PC-9 (cell line): ENCODE measurements around the gene GRIN2A.

Experiments
- EZH2 ChIP-seq: fragments of 200-600 bp; sonication (generic); IDR thresholded peaks from 2 replicates; pipeline ENCODE4 v1.8.0; 2017; ENCODE audit warnings: antibody characterized with exemption, low read depth
- TF ChIP-seq, protein P1 (sequence below): fragments of 200-600 bp; sonication (generic); conservative IDR thresholded peaks from 2 replicates; pipeline ENCODE4 v1.6.1; 2017; ENCODE audit warnings: mixed run types, antibody characterized with exemption, mild to moderate bottlenecking, moderate library complexity

GRCh38 chr16:10181196-10182162 lies 749 bp downstream of the GRIN2A start:
- TF ChIP-seq, protein P1, sequence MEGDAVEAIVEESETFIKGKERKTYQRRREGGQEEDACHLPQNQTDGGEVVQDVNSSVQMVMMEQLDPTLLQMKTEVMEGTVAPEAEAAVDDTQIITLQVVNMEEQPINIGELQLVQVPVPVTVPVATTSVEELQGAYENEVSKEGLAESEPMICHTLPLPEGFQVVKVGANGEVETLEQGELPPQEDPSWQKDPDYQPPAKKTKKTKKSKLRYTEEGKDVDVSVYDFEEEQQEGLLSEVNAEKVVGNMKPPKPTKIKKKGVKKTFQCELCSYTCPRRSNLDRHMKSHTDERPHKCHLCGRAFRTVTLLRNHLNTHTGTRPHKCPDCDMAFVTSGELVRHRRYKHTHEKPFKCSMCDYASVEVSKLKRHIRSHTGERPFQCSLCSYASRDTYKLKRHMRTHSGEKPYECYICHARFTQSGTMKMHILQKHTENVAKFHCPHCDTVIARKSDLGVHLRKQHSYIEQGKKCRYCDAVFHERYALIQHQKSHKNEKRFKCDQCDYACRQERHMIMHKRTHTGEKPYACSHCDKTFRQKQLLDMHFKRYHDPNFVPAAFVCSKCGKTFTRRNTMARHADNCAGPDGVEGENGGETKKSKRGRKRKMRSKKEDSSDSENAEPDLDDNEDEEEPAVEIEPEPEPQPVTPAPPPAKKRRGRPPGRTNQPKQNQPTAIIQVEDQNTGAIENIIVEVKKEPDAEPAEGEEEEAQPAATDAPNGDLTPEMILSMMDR: peak; percentile 50; the same call in 1 of the 2 replicates
- TF ChIP-seq EZH2: no peak
